ENCODE data around the gene PCYT2.

DNA sequence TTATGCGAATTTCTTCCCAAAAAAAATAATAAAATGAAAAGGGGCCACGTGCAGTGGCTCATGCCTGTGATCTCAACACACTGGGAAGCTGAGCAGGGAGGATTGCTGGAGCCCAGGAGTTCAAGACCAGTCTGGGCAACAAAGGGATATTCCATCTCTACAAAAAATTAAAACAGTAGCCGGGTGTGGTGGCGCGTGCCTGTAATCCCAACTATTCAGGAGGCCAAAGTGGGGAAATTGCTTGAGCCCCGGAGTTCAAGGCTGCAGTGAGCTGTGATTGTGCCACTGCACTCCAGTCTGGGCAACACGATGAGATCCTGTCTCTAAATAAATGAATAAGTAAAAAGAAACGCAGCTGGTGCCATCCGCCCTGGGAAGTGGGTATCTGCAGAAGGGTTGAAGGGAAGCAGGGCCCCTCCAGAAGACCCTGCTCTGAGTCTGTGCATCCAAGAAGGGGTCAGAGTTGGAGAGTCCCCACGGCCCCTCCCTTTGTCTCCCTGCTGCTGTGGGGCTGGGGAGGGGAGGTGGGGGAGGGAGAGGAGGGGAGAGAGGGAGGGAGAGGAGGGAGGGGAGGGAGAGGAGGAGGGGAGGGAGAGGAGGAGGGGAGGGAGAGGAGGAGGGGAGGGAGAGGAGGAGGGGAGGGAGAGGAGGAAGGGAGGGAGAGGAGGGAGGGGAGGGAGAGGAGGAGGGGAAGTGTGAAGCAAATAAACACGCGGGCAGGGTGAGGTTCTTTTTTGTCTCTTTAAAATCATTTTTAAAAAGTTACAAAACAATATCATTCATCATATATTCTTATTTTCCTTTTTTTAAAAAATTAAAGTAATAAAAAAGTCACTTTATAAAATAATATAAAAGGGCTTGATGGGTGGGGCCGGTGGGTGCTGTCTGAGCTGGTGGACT is 40.8 kb upstream of the PCYT2 start:
- TF ChIP-seq POLR2A (IDR thresholded peaks at IDR 0.05; ENCODE audit: low read depth, low read length), result no peak
- TF ChIP-seq TAF1 (IDR thresholded peaks at IDR 0.05; ENCODE audit: low read depth, low read length), result no peak
- no peak for TF ChIP-seq POU2F2 (IDR thresholded peaks at IDR 0.05; ENCODE audit: low read depth, low read length)
- no peak for TF ChIP-seq POLR2AphosphoS5 (IDR thresholded peaks at IDR 0.05; ENCODE audit: low read depth, low read length)

Measured in GM12891 (cell line).